ENCODE measurements around the gene AMFR. TPM values are rescaled to one million over a fixed set of nuclear protein-coding genes. Genes with fewer than 3 reads are reported as not detected.

The AMFR gene
- total and polyA plus RNA-seq, 2 of the 8 experiments (the other 6 are each of a cell fraction or from before 2014, with no cell fraction given), result 18.6 to 21.7 TPM

GRCh38 chr16:56338566-56339318, 86.6 kb downstream of the AMFR start (continued):
- no peak for TF ChIP-seq PHF8 (conservative IDR thresholded peaks at IDR 0.05; ENCODE audit: low read depth, low read length)
- no peak for TF ChIP-seq JUN (IDR thresholded peaks at IDR 0.05; ENCODE audit: low read depth, low read length)
- no peak for TF ChIP-seq EP300 (IDR thresholded peaks at IDR 0.05; ENCODE audit: borderline replicate concordance in 1 of 2, low read depth in 2 of 2, low read length in 2 of 2)
- no peak for TF ChIP-seq BACH1 (IDR thresholded peaks at IDR 0.05; ENCODE audit: low read length)
- no peak for TF ChIP-seq CHD7 (IDR thresholded peaks at IDR 0.05; ENCODE audit: insufficient replicate concordance, low read length)
